Loucy (cell line): ENCODE measurements around the gene GRIP2.

Source experiments
- H2AFZ ChIP-seq: fragments of 200-600 bp; sonication (generic); 2 replicates; pipeline ENCODE4 v1.6.0; 2016; ENCODE audit warnings: antibody characterized with exemption, mild to moderate bottlenecking, low read length, moderate library complexity
- H3F3A ChIP-seq: fragments of 200-600 bp; 2 replicates; pipeline ENCODE4 v1.6.0; 2016; ENCODE audit warnings: antibody characterized with exemption, low read depth, mild to moderate bottlenecking
- H3K27me3 ChIP-seq: fragments of 200-600 bp; sonication (generic); 2 replicates; pipeline ENCODE4 v1.6.1; 2014; ENCODE audit warnings: low read length, mild to moderate bottlenecking; ENCODE audit not compliant: insufficient read depth, poor library complexity, severe bottlenecking
- H3K36me3 ChIP-seq: fragments of 200-600 bp; sonication (generic); 2 replicates; pipeline ENCODE4 v1.6.1; 2016; ENCODE audit warnings: low read length; ENCODE audit not compliant: insufficient read depth
- H3K4me1 ChIP-seq: fragments of 200-600 bp; sonication (generic); 2 replicates; pipeline ENCODE4 v1.5.1; 2014; ENCODE audit warnings: low read length, mild to moderate bottlenecking; ENCODE audit not compliant: insufficient read depth, poor library complexity, severe bottlenecking
- H3K4me2 ChIP-seq: fragments of 200-600 bp; sonication (generic); 2 replicates; pipeline ENCODE4 v1.6.0; 2014; ENCODE audit warnings: antibody characterized with exemption, low read length, low read depth, mild to moderate bottlenecking; ENCODE audit not compliant: poor library complexity, severe bottlenecking
- H3K4me3 ChIP-seq: fragments of 200-600 bp; sonication (generic); 2 replicates; pipeline ENCODE4 v1.5.1; 2014; ENCODE audit warnings: low read length, mild to moderate bottlenecking, mixed read lengths; ENCODE audit not compliant: poor library complexity, severe bottlenecking
- H3K79me2 ChIP-seq: fragments of 200-600 bp; sonication (generic); 2 replicates; pipeline ENCODE4 v1.6.1; 2014; ENCODE audit warnings: low read length; ENCODE audit not compliant: insufficient read depth
- H3K9ac ChIP-seq: fragments of 200-600 bp; sonication (generic); 2 replicates; pipeline ENCODE4 v1.6.0; 2014; ENCODE audit warnings: mild to moderate bottlenecking, low read depth, low read length, moderate library complexity; ENCODE audit not compliant: poor library complexity, severe bottlenecking
- H3K9me2 ChIP-seq: fragments of 200-600 bp; sonication (generic); replicated peaks from 2 replicates; pipeline ENCODE4 v1.6.1; 2016; ENCODE audit warnings: low read depth, low read length, mixed read lengths
- H3K9me3 ChIP-seq: fragments of 200-600 bp; sonication (generic); 2 replicates; pipeline ENCODE4 v1.6.1; 2014; ENCODE audit warnings: mild to moderate bottlenecking, antibody characterized with exemption, low read length, low read depth; ENCODE audit not compliant: insufficient read depth
- H4K20me1 ChIP-seq: fragments of 200-600 bp; sonication (generic); 2 replicates; pipeline ENCODE4 v1.6.0; 2014; ENCODE audit warnings: antibody characterized with exemption, low read length, mild to moderate bottlenecking; ENCODE audit not compliant: insufficient read depth, poor library complexity, severe bottlenecking
- CTCF ChIP-seq: fragments of 200-600 bp; sonication (generic); conservative IDR thresholded peaks from 2 replicates; pipeline ENCODE4 v1.5.1; 2014; ENCODE audit warnings: mild to moderate bottlenecking, antibody characterized with exemption, low read length
- EZH2phosphoT487 ChIP-seq: fragments of 200-600 bp; IDR thresholded peaks from 2 replicates; pipeline ENCODE4 v1.6.1; 2018; ENCODE audit warnings: antibody characterized with exemption, mild to moderate bottlenecking, moderate library complexity, borderline replicate concordance

Gene GRIP2

DNA sequence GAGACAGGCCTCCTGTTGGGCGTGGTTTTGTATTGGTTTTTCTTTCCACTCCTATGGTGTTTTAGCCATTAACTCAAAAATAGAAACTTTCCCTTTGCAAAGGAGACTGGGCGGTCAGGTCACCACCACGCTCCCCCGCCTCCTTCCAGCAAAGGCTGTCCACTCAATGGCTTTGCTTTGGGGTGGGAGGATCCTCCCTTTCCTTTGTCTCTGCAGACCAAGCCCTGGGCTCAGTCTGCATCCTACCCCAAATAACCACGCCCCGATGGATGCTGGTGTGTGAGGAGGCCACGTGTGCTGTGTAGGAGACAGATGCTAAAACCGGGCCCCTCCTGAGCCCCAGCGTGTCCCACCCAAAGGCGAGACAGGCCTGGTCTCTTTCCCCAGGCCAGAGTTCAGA, 68.5 kb downstream of the GRIP2 start:
- no peaks in the 10 kb centered on the region for H3K27me3 ChIP-seq
- no peak overlapping the region for H2AFZ ChIP-seq
- H3F3A ChIP-seq: no peaks in the 10 kb centered on the region
- H3K4me3 ChIP-seq: no peak overlapping the region
- peaks cover 53% of the 10 kb centered on the region; the same call in 1 of the 2 replicates for H3K36me3 ChIP-seq
- TF ChIP-seq EZH2phosphoT487 (no peak), CTCF (no peak)
- H3K4me1 ChIP-seq: no peaks in the 10 kb centered on the region
- no peaks in the 10 kb centered on the region for H4K20me1 ChIP-seq
- H3K9ac ChIP-seq: no peak overlapping the region
- H3K9me2 ChIP-seq: no peaks in the 10 kb centered on the region
- no peak overlapping the region for H3K4me2 ChIP-seq
- H3K9me3 ChIP-seq: no peaks in the 10 kb centered on the region
- no peaks in the 10 kb centered on the region for H3K79me2 ChIP-seq

- Histone ChIP-seq H3K9ac (no peak overlapping the region), H3K4me3 (no peak overlapping the region), H3K4me1 (no peaks in the 10 kb centered on the region), H3K27me3 (no peaks in the 10 kb centered on the region), H3K4me2 (no peak overlapping the region), H3K9me2 (no peaks in the 10 kb centered on the region), H3K36me3 (peaks cover 53% of the 10 kb centered on the region; the same call in 1 of the 2 replicates), H3K9me3 (no peaks in the 10 kb centered on the region), H3F3A (no peaks in the 10 kb centered on the region), H4K20me1 (no peaks in the 10 kb centered on the region), H3K79me2 (no peaks in the 10 kb centered on the region), H2AFZ (no peak overlapping the region)
- TF ChIP-seq EZH2phosphoT487 (no peak), CTCF (no peak)
These were observed 69.1 kb downstream of the GRIP2 start for GRCh38 chr3:14471016-14471415.

GRCh38 chr3:14470461-14470860, 69.7 kb downstream of the GRIP2 start:
- Histone ChIP-seq H3K9ac (no peak overlapping the region), H3K4me1 (no peaks in the 10 kb centered on the region)

More at GRCh38 chr3:14470461-14470860, 69.7 kb downstream of the GRIP2 start:
- no peak overlapping the region for H2AFZ ChIP-seq
- TF ChIP-seq CTCF (no peak), EZH2phosphoT487 (no peak)
- no peak overlapping the region for H3K4me3 ChIP-seq
- H4K20me1 ChIP-seq: no peaks in the 10 kb centered on the region
- no peaks in the 10 kb centered on the region for H3K9me2 ChIP-seq
- no peaks in the 10 kb centered on the region for H3K9me3 ChIP-seq
- H3K36me3 ChIP-seq: peaks cover 50% of the 10 kb centered on the region; the same call in 1 of the 2 replicates
- no peak overlapping the region for H3K4me2 ChIP-seq
- no peaks in the 10 kb centered on the region for H3K27me3 ChIP-seq
- H3K79me2 ChIP-seq: no peaks in the 10 kb centered on the region
- H3F3A ChIP-seq: no peaks in the 10 kb centered on the region
